ENCODE measurements around the gene C5.
"Not testable (repeated sequence)": the region's sequence is repeated elsewhere in the genome, so short reads cannot be mapped to it uniquely, and the experiment has no call there.

The C5 gene

DNA sequence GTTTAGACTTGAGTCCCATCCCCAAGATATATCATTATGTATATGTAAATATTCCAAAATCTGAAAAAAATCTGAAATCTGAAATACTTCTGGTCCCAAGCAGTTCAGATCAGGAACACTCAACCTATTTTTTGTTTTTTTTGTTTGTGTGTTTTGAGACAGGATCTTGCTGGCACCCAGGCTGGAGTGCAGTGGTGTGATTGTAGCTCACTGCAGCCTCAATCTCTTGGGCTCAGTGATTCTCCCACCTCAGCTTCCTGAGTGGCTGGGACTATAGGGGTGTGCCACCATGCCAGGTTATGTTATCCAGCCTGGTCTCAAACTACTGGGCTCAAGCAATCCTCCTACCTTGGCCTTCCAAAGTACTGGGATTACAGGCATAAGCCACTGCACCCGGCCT lies 72.8 kb downstream of the C5 start:
- no peak for DNase-seq

DNA sequence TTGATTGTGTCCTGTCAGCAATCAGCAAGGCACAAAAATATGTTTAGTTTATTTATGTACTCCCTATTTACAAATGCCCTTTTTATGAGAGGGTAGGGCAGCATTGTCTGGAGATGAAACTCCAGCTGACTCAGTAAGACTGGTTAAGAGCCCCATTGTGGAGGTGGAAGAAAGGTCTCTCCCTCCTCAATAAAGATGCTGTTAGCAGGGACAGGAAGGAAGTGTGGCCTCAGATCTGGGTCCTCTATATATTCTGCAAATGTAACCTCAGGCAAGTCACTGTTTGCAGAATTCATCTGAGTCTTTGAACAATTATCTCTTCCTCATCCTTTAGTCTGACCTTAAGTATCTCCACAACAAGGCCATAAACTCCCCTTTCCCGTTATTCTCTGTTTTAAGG lies 75.2 kb downstream of the C5 start:
- DNase-seq: no peak

DNA sequence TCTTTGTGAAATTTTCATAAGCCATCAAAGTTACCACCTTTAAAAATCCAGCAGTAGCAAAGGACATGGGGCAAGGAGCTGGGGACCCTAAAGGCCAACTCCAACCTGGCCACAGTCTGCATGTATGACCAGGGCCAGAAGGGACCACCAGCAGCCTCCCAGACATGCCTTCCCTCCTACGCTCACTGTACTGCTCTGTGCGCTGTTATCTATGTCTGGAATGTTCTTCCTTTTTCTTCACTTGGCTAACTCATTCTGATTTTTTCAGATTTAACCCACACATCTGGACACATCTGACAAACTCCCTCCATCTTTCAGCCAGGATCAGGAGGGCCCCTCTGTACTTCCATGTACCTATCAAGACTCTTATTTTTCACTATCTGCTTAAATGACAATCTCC lies 75.9 kb downstream of the C5 start:
- DNase-seq: no peak

GRCh38 chr9:120971938-120972337 lies 78.1 kb downstream of the C5 start:
- DNase-seq: no peak

GRCh38 chr9:120971471-120971870 lies 78.6 kb downstream of the C5 start:
- DNase-seq: not testable (repeated sequence)

- DNase-seq: no peak
These were observed 79.8 kb downstream of the C5 start for GRCh38 chr9:120970244-120970643.

- DNase-seq: no peak
These were observed 84.1 kb downstream of the C5 start for GRCh38 chr9:120966013-120966369.

DNA sequence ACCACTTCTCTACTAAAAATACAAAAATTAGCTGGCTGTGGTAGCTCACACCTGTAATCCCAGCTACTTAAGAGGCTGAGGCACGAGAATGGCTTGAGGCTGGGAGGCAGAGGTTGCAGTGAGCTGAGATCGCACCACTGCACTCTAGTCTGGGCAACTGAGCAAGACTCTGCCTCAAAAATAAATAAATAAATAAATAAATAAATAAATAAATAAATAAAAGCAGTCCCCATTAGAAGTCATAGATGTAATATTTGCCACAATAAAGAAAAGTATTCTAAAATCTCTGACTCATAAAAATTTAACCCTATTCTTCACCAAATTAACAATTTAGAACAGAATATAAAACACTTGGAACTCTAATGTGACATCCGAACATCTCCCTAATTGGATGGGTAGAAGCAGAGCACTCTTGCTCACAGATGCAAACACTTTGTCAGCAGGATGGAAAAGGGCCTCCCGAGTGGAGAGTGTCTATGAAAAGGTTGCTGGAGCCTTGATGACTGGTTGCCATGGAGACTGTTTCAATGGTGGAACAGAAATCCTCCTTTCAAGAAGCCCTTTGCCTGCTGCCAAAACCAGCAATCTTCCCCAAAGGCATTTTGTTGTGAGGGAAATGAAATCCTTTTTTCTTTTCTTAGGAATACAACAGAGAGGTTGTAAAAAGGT lies 84.6 kb downstream of the C5 start:
- DNase-seq: peak; percentile 78

GRCh38 chr9:120961936-120962335 lies 88.1 kb downstream of the C5 start:
- no peak for DNase-seq

GRCh38 chr9:120960001-120960400 lies 90.1 kb downstream of the C5 start:
- no peak for DNase-seq

DNA sequence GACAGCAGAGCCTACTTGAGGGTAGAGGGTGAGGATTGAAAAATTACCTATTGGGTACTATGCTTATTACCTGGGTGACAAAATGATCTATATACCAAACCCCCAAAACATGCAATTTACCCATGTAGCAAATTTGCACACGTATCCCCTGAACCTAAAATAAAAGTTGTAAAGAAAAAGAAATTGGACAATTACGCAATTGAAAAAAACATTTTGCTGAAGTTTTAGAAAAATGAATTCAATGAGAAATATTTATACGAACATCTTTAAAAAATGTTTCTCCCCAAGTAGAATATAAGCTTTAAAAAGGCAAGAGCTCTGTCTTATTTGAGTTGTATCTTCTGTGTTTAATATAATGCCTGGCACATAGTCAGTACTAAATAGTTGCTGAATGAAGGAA lies 93.2 kb downstream of the C5 start:
- DNase-seq: no peak

- DNase-seq: no peak
These were observed 98.0 kb downstream of the C5 start for GRCh38 chr9:120951960-120952618.

GRCh38 chr9:120950421-120951388 lies 99.4 kb downstream of the C5 start:
- DNase-seq: peak; percentile 35

- no peak for DNase-seq
These were observed 100.8 kb downstream of the C5 start for GRCh38 chr9:120949290-120949689.

- no peak for DNase-seq
These were observed 101.3 kb downstream of the C5 start for GRCh38 chr9:120948824-120949223.

GRCh38 chr9:120947222-120947621 lies 102.9 kb downstream of the C5 start:
- no peak for DNase-seq

GRCh38 chr9:120946259-120946658 lies 103.8 kb downstream of the C5 start:
- DNase-seq: no peak

GRCh38 chr9:120944948-120945347 lies 105.1 kb downstream of the C5 start:
- DNase-seq: no peak

GRCh38 chr9:120944434-120944843 lies 105.6 kb downstream of the C5 start:
- DNase-seq: no peak

GRCh38 chr9:120942186-120943001 lies 107.7 kb downstream of the C5 start:
- DNase-seq: no peak

GRCh38 chr9:120941046-120941770 lies 108.9 kb downstream of the C5 start:
- no peak for DNase-seq

DNA sequence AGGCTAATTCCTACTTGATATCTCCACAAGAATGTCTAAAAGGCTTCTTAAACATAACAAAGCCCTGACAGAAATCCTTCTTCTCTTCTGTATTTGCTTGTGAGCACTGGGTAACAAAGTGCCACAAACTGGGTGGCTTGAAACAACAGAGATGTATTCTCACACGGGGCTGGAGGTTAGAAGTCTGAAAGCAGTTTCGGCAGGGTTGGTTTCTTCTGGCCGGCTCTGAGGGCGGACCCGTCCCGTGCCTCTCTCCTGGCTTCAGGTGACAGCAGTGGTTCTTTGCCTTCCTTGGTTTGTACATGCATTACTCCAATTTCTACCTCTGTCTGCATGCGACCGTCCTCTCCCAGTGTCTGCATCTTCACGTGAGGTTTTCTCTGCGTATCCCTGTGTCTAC lies 109.5 kb downstream of the C5 start:
- DNase-seq: no peak

Measured in NCI-H2029 treated with DMSO at 0.1 percent for 48 hours (cell line).